Body of pancreas (tissue), 4 donors: ENCODE measurements around the gene ADPRM. TPM values are rescaled to one million over a fixed set of nuclear protein-coding genes. Genes with fewer than 3 reads are reported as not detected.

Experiments used
- ATAC-seq: fragments of 150-250 bp; one replicate; pipeline ENCODE4 v1.9.1; 2016
- DNase-seq, 4 donors: peaks; one replicate each; pipeline ENCODE4 v3.0.0-alpha.2; 2019
- H3K27ac ChIP-seq, 4 donors: fragments of 200-600 bp; sonication (generic); 1 replicate in 3 of 4; 2 replicates in 1 of 4; pipeline versions ENCODE4 v1.5.1 to v1.6.1; 2016 to 2019; ENCODE audit warnings: mild to moderate bottlenecking in 1 of 4, mixed read lengths in 1 of 4, moderate library complexity in 1 of 4
- H3K27me3 ChIP-seq, 2 donors: fragments of 200-600 bp; sonication (generic); one replicate each; pipeline ENCODE4 v1.6.0; 2016; ENCODE audit warnings: mild to moderate bottlenecking in 1 of 2
- H3K36me3 ChIP-seq, 2 donors: fragments of 200-600 bp; sonication (generic); replicated peaks in 1 of 2; 2 replicates each; pipeline ENCODE4 v1.5.1; 2016; ENCODE audit warnings: low read depth in 2 of 2; ENCODE audit not compliant: insufficient read depth in 1 of 2
- H3K4me1 ChIP-seq: fragments of 200-600 bp; sonication (generic); one replicate; pipeline ENCODE4 v1.6.0; 2016
- H3K4me3 ChIP-seq, 2 donors: fragments of 200-600 bp; sonication (generic); 1 replicate in 1 of 2; 2 replicates in 1 of 2; pipeline ENCODE4 v1.5.1; 2016 to 2019
- H3K9me3 ChIP-seq, 3 donors: fragments of 200-600 bp; sonication (generic); 1 replicate in 2 of 3; 2 replicates in 1 of 3; pipeline ENCODE4 v1.5.1; 2016
- CTCF ChIP-seq, 7 experiments: fragments of 450-650 bp in 4 of 7; fragments of 200-600 bp in 3 of 7; sonication (generic) in 3 of 7; IDR thresholded peaks; one replicate each; pipeline ENCODE4 v1.5.1; 2016 to 2019; ENCODE audit warnings: antibody characterized with exemption in 7 of 7
- POLR2A ChIP-seq, 3 donors: fragments of 450-650 bp; IDR thresholded peaks; one replicate each; pipeline ENCODE4 v1.6.1; 2016; ENCODE audit warnings: antibody characterized with exemption in 3 of 3, mild to moderate bottlenecking in 2 of 3
- WGBS, 2 donors: methylation state at CpG; one replicate each; pipeline ENCODE4 v1.1.5; 2017; 5-methylcytosine and 5-hydroxymethylcytosine counted together
- intact Hi-C: fragments of 100-400 bp; cut with DNase I; formaldehyde crosslinking; loops from one replicate; pipeline ENCODE4 v1.15.1; 2023
- total RNA-seq, 2 donors: library from RNA; depleted of rRNA; stranded (reverse); fragments of >200 nt; gene quantifications; one replicate each; pipeline ENCODE4 v1.1.0, GENCODE V29; 2016

ADPRM gene
- total RNA-seq, 2 donors from 2014 or later = 2.3 to 6.2 TPM

GRCh38 chr17:10738521-10739258, 41.3 kb downstream of the ADPRM start:
- ATAC-seq = no peak
- H3K27ac ChIP-seq = no peak overlapping the region
- intact Hi-C loops = no loop called here

GRCh38 chr17:10739386-10739785, 42.0 kb downstream of the ADPRM start:
- DNase-seq (no peak), ATAC-seq (no peak)
- TF ChIP-seq POLR2A (IDR thresholded peaks at IDR 0.05) = no peak
- TF ChIP-seq CTCF (IDR thresholded peaks at IDR 0.05) = no peak
- 85 to 93% methylated on average over 5 of the region's 5 CpGs for WGBS, 2 donors
- Histone ChIP-seq H3K27me3 (no peaks in the 10 kb centered on the region), H3K36me3 (no peaks in the 10 kb centered on the region), H3K9me3 (no peaks in the 10 kb centered on the region), H3K4me3 (no peak overlapping the region), H3K4me1 (peaks cover 24% of the 10 kb centered on the region), H3K27ac (no peak overlapping the region)
- intact Hi-C loops = no loop called here

More at GRCh38 chr17:10738521-10739258, 41.3 kb downstream of the ADPRM start:
- no peaks in the 10 kb centered on the region for H3K9me3 ChIP-seq
- no peak for DNase-seq
- peaks cover 19% of the 10 kb centered on the region for H3K4me1 ChIP-seq
- no peak for TF ChIP-seq POLR2A (IDR thresholded peaks at IDR 0.05)
- no peak for TF ChIP-seq CTCF (IDR thresholded peaks at IDR 0.05)
- 74 to 75% methylated on average over 4 to 5 of the region's 5 CpGs for WGBS, 2 donors
- H3K4me3 ChIP-seq = no peak overlapping the region
- H3K27me3 ChIP-seq = no peaks in the 10 kb centered on the region
- no peaks in the 10 kb centered on the region for H3K36me3 ChIP-seq

GRCh38 chr17:10741416-10742135, 44.2 kb downstream of the ADPRM start:
- WGBS, 2 donors = 87 to 94% methylated on average over 5 to 10 of the region's 10 CpGs
- intact Hi-C loops = no loop called here
- Histone ChIP-seq H3K36me3 (no peaks in the 10 kb centered on the region), H3K27ac (no peak overlapping the region), H3K9me3 (no peaks in the 10 kb centered on the region), H3K27me3 (no peaks in the 10 kb centered on the region), H3K4me3 (no peak overlapping the region), H3K4me1 (peaks cover 28% of the 10 kb centered on the region)
- DNase-seq (no peak), ATAC-seq (no peak)
- TF ChIP-seq POLR2A (IDR thresholded peaks at IDR 0.05) (no peak), CTCF (IDR thresholded peaks at IDR 0.05) (no peak)

- H3K4me1 ChIP-seq = peaks cover 20% of the 10 kb centered on the region
- TF ChIP-seq CTCF (IDR thresholded peaks at IDR 0.05) (no peak), POLR2A (IDR thresholded peaks at IDR 0.05) (no peak)
- H3K27ac ChIP-seq = no peak overlapping the region
- intact Hi-C loops = no loop called here
- H3K27me3 ChIP-seq = no peaks in the 10 kb centered on the region
- 88 to 95% methylated on average over 6 of the region's 6 CpGs for WGBS, 2 donors
- no peaks in the 10 kb centered on the region for H3K9me3 ChIP-seq
- no peaks in the 10 kb centered on the region for H3K36me3 ChIP-seq
- DNase-seq (no peak), ATAC-seq (no peak)
- no peak overlapping the region for H3K4me3 ChIP-seq
These were observed 45.0 kb downstream of the ADPRM start for GRCh38 chr17:10742431-10742830.
